GM18502 (cell line): Measurements from ENCODE around the gene PAQR6.

Experiments
- ATAC-seq: cut with Tn5 transposase; IDR thresholded peaks from one replicate; pipeline ENCODE4 v1.9.1; 2021; ENCODE audit warnings: mild to moderate bottlenecking; ENCODE audit not compliant: unreplicated experiment, poor library complexity

Gene PAQR6

DNA sequence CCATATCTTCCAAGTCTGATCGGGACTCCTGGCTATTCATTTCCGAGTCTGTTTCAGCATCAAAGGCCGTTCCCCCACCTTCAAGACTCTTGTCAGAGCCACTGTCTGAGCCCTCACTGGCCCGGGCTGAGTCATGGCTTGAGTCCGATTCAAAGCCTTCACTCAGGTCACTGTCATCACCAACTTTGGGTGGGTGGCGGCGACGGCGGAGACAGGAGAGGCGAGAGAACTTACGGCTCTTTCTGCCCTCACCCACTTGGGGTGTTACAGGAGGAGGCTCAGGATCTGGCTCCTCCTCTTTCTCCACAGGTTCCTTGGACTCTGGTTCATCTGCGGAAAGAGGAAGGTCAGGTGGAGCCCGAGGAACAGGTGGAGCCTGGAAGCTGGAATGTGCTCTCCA, 18.2 kb upstream of the PAQR6 start:
- ATAC-seq = no peak

DNA sequence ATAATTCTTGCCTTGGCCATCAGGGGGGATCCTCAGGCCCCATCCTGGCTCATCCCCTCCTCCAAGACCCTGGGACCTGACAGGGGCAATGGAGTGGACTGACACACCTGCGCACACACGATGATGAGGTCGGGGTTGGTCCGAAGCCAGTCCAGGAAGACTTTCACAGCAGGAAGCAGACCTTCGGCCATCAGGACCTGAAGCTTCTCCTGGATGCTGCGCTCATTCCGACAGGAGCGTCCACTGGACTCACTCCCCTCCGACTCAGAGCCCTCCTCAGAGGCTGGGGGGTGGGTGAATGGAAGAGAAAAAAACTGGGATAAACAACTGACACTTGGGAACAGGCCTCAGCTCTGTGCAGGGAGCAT, 15.4 kb upstream of the PAQR6 start:
- ATAC-seq = no peak

DNA sequence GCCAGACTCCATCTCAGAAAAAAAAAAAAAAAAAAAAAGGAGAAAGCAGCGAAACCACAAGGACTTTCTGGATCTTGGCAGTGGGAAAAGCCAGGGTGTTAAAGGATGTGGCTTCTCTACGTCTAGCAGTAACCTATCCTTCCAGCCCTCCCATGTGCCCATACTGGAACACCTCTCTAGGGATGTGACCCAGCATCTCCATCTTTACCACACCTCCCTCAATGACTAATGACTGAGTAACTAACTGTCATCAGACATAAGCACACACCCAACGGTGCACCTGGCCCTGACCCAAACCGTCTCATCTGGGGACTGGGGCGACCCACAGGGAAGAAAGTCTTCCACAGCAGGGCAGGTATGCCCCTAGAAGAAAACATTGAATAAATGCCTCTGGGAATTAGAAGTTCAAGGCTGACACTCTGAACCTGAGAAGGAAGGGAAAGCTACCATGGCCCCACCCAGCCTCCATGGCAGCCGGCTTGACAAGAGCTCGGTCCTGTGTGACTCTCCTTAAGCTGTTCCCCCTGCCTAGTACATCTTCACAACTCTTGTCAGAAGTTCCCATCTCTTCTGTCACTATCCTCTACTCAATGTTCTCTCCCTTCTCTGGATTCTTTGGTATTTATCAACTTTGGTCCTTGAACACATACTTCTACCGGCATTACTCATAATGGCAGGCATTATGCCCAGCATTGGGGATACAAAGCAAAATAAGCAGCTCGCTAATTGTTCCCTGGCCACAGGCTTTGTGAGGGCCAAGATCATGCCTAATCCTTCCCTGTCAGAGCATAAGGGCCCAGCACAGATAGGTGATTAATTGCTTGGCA, 14.8 kb upstream of the PAQR6 start:
- ATAC-seq = no peak

DNA sequence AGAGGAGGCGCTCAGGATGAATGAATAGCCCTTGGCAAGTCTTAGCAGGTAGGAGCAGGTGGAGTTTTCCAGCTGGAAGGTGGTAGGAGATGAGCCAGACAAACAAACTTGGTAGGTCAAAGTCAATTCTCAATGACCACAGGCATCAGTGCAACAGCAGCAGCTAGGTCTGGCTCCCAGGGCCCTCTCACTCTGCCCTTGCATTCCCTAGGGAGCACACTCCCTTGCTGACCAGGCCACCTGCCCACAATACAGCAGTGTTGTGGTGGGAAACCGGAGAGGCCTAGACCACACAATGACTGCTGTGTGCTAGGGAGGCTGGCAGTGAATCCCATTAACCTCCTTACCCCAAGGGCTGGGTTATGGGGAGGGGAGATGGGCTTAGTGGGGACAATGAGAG, 13.0 kb upstream of the PAQR6 start:
- ATAC-seq = no peak

DNA sequence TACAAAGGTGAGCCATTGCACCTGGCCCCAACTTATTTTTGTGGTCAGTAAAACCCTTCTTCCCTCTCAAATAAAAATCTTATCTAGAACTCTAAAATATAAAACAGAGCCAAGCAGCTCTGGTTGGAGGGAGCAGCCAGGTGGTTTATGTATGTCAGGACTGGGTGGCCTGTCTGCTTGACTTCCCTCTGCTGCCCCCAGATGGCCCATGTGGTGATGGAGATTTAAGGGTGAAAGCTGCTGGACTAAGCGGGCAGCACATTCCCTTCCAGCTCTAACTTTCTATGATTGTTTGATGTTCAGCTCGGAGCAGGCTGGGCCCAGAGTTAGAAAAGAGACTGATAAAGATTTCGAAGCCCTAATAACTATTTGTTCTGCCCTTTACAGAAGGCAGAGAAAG, 11.9 kb upstream of the PAQR6 start:
- ATAC-seq = no peak

DNA sequence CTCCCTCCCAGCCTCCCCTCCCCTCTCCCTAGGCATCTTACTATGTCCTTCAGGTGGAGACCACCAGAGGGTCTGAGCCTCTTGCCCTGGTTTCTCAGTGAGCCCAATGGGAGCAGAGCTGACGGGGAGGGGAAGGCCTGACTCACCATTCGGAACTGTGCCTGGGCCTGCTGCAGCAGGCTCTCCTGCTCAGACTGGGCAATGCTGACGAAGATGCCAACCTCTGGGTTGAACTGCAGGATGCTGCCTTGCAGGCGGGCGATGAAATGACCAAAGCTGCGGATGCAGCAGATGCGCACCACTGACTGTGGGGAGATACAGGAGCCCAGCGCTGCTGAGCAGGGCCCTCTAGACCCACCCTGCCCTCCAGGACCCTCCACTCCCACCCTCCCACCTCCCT, 11.0 kb upstream of the PAQR6 start:
- no peak for ATAC-seq

DNA sequence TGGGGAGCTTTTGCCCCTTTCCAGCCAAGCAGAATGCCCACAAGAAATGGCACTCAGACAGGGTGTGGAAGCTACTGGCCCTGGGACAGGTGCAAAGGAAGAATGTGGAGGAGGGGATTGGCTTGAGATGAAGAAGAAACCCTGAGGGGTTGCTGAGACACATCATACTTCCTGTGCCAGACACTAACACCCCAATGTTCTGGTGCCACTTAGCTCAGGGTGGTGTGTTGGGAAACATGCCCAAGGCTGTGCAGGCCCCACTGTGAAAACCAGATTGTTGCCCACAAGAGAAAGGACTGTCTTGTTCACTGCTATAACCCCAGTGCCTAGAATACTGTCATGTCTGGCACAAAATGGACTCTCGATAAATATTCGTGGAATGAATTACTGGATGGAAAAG, 9.9 kb upstream of the PAQR6 start:
- no peak for ATAC-seq

DNA sequence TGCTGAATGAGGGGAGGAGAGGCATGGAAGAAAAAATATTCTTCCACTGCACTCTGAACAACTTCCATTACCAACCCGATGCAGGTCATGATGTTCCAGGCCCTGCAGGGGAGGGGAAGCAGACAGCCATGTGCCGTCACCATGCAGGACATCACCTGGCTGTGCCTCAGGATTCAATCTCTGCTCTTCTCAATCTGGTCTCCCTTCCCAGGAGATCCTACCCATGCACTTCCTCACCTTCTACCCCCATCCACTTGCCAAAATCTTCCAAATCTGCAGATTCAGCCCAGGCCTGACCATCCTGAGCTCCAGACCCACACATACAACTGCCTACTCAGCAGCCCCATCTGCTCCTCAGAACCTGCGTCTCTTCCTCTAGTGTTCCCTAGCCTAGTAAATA, 5.8 kb upstream of the PAQR6 start:
- no peak for ATAC-seq

DNA sequence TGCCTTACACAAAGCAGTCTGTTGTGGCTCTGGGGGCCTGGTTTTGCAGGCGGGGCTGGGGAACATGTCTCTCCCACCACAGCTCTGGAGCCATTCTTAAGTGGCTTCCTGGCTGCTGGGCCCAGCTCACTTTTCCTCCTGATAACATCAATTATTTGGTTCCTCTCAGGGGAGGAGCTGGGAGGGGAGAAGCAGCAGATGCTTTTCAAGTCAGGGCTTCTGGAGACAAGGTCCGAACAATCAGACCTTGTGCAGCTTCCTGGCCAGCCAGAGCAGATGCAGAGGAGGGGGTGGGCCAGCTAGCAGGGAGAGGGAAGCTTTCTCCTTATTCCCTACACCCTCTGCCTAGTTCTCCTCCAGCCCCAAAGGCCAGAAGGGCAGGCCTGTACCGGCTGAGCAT, 3.7 kb upstream of the PAQR6 start:
- no peak for ATAC-seq

DNA sequence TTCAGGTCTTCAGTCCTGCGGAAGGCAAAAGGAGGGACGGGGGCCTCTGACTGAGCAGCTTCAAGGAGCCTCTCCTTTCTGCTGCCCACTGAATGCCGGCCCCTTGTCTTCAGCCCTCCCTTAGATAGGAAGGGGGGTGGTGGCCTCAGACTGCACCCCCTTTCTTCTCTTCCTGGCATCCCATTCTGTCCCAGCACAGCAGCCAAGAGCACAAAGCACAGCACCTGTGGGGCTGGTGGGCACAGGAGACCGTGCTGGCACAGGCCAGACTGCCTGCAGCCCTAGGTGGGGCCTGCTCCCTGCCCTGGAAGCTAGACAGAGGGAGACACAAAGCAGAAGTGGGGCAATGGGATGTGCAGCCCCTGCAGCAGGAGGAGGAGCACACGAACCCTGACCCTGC, 1.7 kb upstream of the PAQR6 start:
- no peak for ATAC-seq

DNA sequence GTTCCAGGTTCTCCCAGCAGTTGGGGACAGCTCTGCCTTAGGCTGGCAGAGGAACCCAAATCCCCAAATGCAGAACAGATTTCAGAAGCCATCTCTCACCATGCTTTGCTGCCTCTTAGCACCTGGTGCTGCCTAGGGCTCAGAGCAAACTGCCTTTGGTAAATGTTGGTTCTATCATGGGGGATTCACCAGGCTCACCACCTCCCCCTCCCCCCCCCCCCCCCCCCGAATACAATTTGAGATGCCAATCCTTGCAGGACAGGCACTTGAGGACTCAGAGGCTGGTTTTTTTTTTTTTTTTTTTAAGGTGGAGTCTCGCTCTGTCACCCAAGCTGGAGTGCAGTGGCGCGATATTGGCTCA, 447 bp upstream of the PAQR6 start:
- ATAC-seq = no peak

DNA sequence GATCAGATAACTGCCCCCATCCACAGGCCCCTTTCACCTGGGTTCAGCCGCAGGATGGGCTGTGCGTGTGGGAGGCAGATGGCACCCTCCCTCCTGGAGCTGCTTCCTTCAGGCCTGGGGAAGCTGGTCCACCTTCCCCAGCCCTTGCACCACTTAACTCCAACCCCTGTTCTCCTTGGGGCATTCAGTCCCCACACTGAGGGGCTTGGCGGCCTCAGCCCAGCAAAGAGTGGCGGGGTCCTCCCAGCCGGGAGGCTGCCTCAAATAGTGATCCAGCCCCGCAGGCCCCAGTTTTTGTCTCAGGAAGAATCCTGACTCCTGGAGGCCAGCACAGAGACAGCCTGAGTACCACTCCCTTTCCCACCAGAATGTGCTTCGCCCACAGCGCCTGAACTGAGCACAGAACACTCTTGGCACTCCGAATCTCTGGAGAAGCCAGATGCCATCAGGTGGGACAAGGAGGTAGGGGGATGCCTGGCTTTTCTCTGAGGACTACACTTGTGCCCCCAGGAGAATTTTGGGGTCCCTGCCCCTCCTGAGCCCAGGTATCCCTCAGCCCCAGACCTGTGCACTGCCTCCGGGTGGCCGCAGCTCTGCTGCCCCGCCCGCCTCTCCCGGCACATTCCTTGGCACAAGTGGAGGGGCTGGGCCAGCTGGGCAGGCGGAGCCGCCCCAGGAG, 936 bp downstream of the PAQR6 start:
- no peak for ATAC-seq

DNA sequence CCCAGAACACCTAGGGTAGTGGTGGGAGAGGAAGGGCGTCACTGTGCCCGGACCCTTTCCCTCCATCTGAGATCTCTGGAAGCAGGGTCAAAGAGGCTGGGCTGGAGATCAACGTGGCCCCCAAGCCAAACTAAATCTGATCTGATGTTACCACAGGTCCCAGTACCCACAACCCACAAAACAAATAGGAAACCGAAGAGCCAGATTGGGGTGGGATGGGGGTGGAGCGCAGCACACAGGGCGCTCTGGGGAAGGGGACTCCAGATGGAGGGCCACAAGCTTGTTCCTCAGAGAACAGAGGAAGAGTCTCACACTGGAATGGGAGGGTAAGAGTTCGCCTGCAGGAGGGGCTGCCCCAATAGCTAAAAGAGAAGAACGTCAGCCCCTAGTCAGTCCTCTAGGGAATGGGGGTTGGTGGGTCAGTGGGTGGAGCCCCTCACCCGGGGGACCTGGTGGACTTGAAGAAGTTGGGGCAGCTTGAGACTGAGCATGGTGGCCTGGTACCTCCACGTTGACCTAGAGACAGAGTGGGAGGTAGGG, 1.5 kb downstream of the PAQR6 start:
- no peak for ATAC-seq

DNA sequence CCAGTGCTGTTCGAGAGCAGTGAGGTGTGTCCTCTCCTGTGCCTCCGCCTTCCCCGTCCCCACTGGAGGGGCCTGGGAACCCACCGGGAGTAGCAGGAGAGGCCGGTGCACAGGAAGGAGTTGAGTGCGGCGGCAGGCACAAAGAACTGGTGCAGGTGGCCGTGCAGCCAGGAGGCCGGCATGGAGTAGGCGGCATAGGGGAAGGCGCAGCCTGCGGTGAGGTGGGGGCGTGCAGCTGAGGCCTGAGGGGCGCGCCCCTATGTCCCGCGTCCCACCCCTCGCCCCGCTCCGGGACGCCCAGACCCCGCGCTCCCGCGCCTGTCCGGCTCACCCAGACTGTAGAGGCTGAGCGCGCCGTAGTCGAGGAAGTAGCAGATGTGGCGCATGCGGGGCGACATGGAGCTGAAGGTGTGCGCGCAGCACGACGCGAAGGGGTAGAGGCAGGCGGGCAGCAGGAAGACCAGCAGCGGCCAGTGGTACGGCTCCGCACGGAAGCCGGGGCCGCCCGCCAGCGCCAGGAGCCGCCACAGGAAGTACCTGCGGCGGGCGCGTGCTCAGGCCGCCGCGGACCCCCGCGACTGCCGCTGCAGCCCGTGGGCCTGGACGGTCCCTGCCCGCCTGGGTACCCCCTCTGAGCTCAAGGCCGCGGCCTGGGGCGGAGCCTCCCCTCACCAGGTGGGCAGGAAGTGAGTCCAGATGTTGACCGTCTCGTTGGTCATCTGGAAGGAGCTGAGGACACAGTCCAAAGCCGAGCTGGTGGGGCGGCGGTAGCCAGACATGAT, 2.2 kb downstream of the PAQR6 start:
- ATAC-seq = no peak

DNA sequence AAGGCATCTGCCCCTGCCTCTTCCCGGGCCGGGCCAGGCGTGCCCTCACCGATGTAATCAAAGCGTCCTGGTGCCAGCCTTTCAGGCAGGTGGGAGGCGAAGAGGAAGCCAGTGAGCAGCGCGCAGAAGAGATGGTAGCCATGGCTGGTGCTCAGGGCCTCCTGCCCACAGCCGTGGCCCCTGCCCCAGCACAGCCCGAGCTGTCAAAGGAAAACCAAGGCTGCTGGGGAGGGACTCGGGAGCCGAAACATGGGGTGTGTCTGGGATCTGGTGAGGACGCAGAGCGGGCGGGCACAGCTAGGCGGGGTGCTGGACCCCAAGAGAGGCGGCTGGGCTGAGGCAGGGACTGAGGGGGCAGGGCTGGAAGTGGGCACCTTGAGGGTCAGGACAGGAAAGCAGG, 3.1 kb downstream of the PAQR6 start:
- no peak for ATAC-seq

DNA sequence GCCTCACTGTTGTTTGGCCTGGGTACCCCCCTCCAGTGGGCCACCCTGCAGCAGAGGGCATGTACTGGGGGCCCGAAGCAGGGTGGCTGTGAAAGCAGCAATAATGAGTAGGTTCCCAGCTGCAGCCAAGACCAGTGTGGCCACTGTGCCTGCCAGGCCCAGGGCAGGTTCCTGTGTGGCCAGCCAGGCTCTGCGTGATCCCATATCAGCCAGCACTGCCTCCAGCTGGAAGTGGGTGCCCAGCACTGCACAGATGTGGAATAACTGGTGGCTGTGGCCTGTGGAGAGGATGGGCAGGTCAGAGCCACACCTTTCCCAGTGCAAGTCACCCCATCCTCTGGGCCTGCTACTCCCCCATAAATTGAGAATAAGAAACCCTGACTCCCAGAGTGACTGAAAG, 3.7 kb downstream of the PAQR6 start:
- no peak for ATAC-seq

DNA sequence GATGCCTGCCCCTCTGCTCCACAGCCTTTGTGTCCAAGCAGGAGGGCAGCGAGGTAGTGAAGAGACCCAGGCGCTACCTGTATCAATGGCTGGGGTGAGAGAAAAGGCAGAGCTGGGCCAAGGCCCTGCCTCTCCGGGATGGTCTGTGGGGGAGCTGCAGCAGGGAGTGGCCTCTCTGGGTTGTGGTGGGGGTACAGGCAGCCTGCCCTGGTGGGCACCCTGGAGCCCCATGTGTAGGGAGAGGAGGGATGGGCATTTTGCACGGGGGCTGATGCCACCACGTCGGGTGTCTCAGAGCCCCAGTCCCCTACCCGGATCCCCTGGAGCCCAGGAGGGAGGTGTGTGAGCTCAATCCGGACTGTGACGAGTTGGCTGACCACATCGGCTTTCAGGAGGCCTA, 5.1 kb downstream of the PAQR6 start:
- ATAC-seq = no peak

DNA sequence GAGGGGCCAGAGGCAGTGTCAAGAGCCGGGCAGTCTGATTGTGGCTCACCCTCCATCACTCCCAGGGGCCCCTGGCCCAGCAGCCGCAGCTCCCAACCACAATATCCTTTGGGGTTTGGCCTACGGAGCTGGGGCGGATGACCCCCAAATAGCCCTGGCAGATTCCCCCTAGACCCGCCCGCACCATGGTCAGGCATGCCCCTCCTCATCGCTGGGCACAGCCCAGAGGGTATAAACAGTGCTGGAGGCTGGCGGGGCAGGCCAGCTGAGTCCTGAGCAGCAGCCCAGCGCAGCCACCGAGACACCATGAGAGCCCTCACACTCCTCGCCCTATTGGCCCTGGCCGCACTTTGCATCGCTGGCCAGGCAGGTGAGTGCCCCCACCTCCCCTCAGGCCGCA, 5.9 kb downstream of the PAQR6 start, which contains the start of gene BGLAP:
Gene BGLAP, plus strand, starts transcription at position 259 of the 400 bp plus-strand sequence. Its CDS starts 48 bp downstream, at position 307.
- ATAC-seq = no peak

DNA sequence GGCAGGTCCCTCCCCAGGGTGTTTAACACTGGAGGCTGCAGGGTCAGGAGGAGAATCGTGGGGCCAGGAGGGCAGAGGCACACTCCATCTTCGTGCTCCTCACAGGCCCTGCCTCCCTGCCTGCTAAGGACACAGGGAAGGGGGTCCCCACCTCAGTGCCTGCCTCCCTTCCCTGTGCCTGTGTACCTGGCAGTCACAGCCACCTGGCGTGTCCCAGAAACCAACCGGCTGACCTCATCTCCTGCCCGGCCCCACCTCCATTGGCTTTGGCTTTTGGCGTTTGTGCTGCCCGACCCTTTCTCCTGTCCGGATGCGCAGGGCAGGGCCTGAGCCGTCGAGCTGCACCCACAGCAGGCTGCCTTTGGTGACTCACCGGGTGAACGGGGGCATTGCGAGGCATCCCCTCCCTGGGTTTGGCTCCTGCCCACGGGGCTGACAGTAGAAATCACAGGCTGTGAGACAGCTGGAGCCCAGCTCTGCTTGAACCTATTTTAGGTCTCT, 6.5 kb downstream of the PAQR6 start:
- ATAC-seq = no peak

DNA sequence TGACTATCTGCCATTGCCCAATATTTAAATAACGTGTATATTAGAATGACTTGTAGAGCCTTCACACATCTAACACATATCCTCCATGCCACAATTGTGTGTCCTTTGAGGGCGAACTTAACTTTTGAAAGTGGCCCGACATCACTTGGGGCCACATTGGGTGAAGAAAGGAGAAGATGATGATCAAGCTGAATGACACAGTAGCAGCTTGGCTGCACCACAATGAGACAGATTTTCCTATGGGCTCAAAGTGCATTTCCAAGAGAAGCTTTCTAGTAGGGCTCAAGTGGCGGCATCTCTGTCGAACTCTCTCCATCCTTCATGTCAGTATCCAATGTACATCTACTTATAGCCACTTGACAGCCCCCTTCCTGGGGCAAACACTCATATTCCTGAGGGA, 9.6 kb downstream of the PAQR6 start:
- ATAC-seq = no peak

DNA sequence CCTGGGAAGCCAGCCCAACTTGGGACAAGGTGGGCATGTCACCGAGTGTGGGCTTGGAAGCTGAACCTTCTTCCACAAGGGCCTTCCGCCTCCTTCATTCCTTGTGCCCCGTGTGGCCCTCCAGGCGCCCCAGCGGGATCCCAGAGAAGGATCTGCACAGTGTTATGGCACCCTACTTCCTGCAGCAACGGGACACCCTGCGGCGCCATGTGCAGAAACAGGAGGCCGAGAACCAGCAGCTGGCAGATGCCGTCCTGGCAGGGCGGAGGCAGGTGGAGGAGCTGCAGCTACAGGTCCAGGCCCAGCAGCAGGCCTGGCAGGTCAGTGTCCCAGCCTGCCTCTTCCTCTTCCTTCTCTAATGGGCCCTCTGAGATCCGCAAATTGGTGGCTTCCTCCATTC, 11.7 kb downstream of the PAQR6 start:
- no peak for ATAC-seq
